Measurements from ENCODE around the gene ICOS. TPM values are rescaled to one million over a fixed set of nuclear protein-coding genes. Genes with fewer than 3 reads are reported as not detected.

The ICOS gene
- total RNA-seq, 1 experiment from 2014 or later = not detected

DNA sequence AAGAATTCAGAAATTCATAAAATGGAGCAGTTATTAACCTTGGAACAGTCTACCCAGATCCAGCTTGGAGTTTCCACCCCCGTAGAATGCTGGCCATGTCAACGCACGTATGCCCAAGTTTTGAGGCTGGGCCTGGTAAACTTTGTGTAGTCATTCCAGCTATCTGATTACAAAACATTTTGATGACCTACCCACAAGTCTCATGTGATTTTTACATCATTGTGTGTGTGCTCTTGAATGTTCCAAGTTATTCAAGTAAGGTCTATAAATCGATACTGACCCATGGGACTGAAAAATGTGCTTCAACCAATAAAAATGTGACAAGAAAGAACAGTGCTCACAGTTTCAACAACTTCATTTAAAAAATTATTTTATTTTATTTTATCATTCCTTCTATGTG is 32.5 kb upstream of the ICOS start:
- Histone ChIP-seq H2BK5ac (ENCODE audit: insufficient read length, low read length) (no peak overlapping the region), H3K79me2 (ENCODE audit: insufficient read depth, low read length) (no peaks in the 10 kb centered on the region), H3K79me1 (ENCODE audit: insufficient read depth, low read depth, low read length, poor library complexity, severe bottlenecking) (no peaks in the 10 kb centered on the region), H3K23me2 (ENCODE audit: insufficient read length, low read depth, low read length, poor library complexity, severe bottlenecking) (no peaks in the 10 kb centered on the region), H3K4me2 (ENCODE audit: insufficient read depth, insufficient read length, low read length) (no peak overlapping the region), H3K27me3 (ENCODE audit: insufficient read depth, low read length) (no peaks in the 10 kb centered on the region), H3K9me3 (ENCODE audit: control insufficient read depth, low read depth, low read length) (no peaks in the 10 kb centered on the region), H2BK120ac (ENCODE audit: low read depth, low read length, poor library complexity, severe bottlenecking) (no peak overlapping the region), H2BK12ac (ENCODE audit: insufficient read length, low read depth, low read length) (no peak overlapping the region), H3K4me1 (ENCODE audit: insufficient read depth, low read length) (no peaks in the 10 kb centered on the region; the same call in 1 of the 2 replicates), H2BK15ac (ENCODE audit: low read depth, low read length) (no peak overlapping the region), H3K18ac (ENCODE audit: insufficient read length, low read depth, low read length) (no peak overlapping the region), H2BK20ac (ENCODE audit: low read depth, low read length, poor library complexity, severe bottlenecking) (no peak overlapping the region), H2AFZ (ENCODE audit: low read length) (no peak overlapping the region), H4K91ac (ENCODE audit: insufficient read length, low read depth, low read length) (no peak overlapping the region), H3K9ac (ENCODE audit: extremely low read depth, insufficient read length, low read length) (no peak overlapping the region), H4K8ac (replicated peaks; ENCODE audit: insufficient read length, low read depth, low read length) (no peak overlapping the region), H3K4ac (ENCODE audit: low read depth, low read length) (no peak overlapping the region), H4K20me1 (ENCODE audit: control insufficient read depth, insufficient read depth, insufficient read length) (no peaks in the 10 kb centered on the region), H3K14ac (ENCODE audit: insufficient read depth, low read length) (no peak overlapping the region), H3T11ph (ENCODE audit: low read length) (no peak overlapping the region), H3K27ac (ENCODE audit: insufficient read length, low read depth, low read length) (no peak overlapping the region), H4K5ac (ENCODE audit: insufficient read length, low read depth, low read length) (no peak overlapping the region), H3K56ac (ENCODE audit: insufficient read length, low read depth, low read length) (no peak overlapping the region), H3K23ac (ENCODE audit: insufficient read length, low read depth, low read length) (no peak overlapping the region), H2AK5ac (ENCODE audit: insufficient read length, low read length) (no peak overlapping the region)
- no peaks in the 10 kb centered on the region for H3K4me1 Mint-ChIP-seq
- no peaks in the 10 kb centered on the region; the same call in 1 of the 2 replicates for H3K27me3 Mint-ChIP-seq (ENCODE audit: low read depth)
- no peak for DNase-seq
- H3K4me3 Mint-ChIP-seq = no peak overlapping the region
- peaks cover 0 to 11% (median 0%) of the 10 kb centered on the region in 3 experiments; a peak in 3 of 7 replicates for H3K36me3 Mint-ChIP-seq (ENCODE audit: insufficient read depth in 1 of 3, low read depth in 3 of 3)
- WGBS (ENCODE audit: extremely low coverage, insufficient read length, low lambda C conversion rate) = no CpG with 5 or more reads among the region's 4 CpGs
- peaks cover 15 to 16% of the 10 kb centered on the region in 2 experiments; a peak in 4 of 5 replicates for H3K9me3 Mint-ChIP-seq
- H3K27ac Mint-ChIP-seq = no peak overlapping the region
- TF ChIP-seq, protein P1, sequence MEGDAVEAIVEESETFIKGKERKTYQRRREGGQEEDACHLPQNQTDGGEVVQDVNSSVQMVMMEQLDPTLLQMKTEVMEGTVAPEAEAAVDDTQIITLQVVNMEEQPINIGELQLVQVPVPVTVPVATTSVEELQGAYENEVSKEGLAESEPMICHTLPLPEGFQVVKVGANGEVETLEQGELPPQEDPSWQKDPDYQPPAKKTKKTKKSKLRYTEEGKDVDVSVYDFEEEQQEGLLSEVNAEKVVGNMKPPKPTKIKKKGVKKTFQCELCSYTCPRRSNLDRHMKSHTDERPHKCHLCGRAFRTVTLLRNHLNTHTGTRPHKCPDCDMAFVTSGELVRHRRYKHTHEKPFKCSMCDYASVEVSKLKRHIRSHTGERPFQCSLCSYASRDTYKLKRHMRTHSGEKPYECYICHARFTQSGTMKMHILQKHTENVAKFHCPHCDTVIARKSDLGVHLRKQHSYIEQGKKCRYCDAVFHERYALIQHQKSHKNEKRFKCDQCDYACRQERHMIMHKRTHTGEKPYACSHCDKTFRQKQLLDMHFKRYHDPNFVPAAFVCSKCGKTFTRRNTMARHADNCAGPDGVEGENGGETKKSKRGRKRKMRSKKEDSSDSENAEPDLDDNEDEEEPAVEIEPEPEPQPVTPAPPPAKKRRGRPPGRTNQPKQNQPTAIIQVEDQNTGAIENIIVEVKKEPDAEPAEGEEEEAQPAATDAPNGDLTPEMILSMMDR (conservative IDR thresholded peaks at IDR 0.05) = no peak
